Mesenchymal stem cell (in vitro differentiated cells and primary cell): ENCODE data around the gene ZBTB8OS.
A peak's percentile ranks its signal among the peaks of the same experiment; 100 is the strongest.
"Not testable (repeated sequence)": the region's sequence is repeated elsewhere in the genome, so short reads cannot be mapped to it uniquely, and the experiment has no call there.

Source experiments
- DNase-seq: peaks from one replicate; pipeline ENCODE4 v3.0.0-alpha.2; 2013
- H2AFZ ChIP-seq: one replicate; pipeline ENCODE4 v1.6.1; 2013; ENCODE audit warnings: low read depth, mild to moderate bottlenecking, control low read depth, inconsistent platforms, low read length, moderate library complexity
- H2AK5ac ChIP-seq: 2 replicates; pipeline ENCODE4 v1.6.1; 2013; ENCODE audit warnings: low read length, moderate library complexity, mild to moderate bottlenecking, inconsistent platforms; ENCODE audit not compliant: severe bottlenecking
- H2BK120ac ChIP-seq: one replicate; pipeline ENCODE4 v1.6.1; 2013; ENCODE audit warnings: low read depth, mild to moderate bottlenecking, inconsistent platforms, low read length, moderate library complexity
- H2BK12ac ChIP-seq, 2 experiments: one replicate each; pipeline ENCODE4 v1.6.1; 2013; ENCODE audit warnings: inconsistent platforms in 2 of 2, low read length in 2 of 2, mild to moderate bottlenecking in 2 of 2, moderate library complexity in 2 of 2, control low read depth in 1 of 2
- H2BK15ac ChIP-seq: one replicate; pipeline ENCODE4 v1.6.1; 2013; ENCODE audit warnings: mild to moderate bottlenecking, low read depth, inconsistent platforms; ENCODE audit not compliant: poor library complexity, severe bottlenecking
- H2BK5ac ChIP-seq: 2 replicates; pipeline ENCODE4 v1.6.1; 2013; ENCODE audit warnings: low read depth, mild to moderate bottlenecking, low read length, control low read depth, inconsistent platforms; ENCODE audit not compliant: poor library complexity, severe bottlenecking
- H3K14ac ChIP-seq, 2 experiments: one replicate each; pipeline ENCODE4 v1.6.1; 2013; ENCODE audit warnings: inconsistent platforms in 2 of 2, low read length in 2 of 2, control low read depth in 1 of 2, mild to moderate bottlenecking in 1 of 2, moderate library complexity in 1 of 2
- H3K18ac ChIP-seq, 2 experiments: one replicate each; pipeline ENCODE4 v1.6.1; 2013; ENCODE audit warnings: inconsistent platforms in 2 of 2, low read length in 2 of 2, control low read depth in 1 of 2, low read depth in 1 of 2, mild to moderate bottlenecking in 1 of 2
- H3K23ac ChIP-seq, 2 experiments: one replicate each; pipeline ENCODE4 v1.6.1; 2013; ENCODE audit warnings: inconsistent platforms in 2 of 2, low read length in 2 of 2, mild to moderate bottlenecking in 2 of 2, moderate library complexity in 2 of 2, control low read depth in 1 of 2
- H3K27ac ChIP-seq: 2 replicates; pipeline ENCODE4 v1.5.1; 2013; ENCODE audit warnings: mild to moderate bottlenecking, moderate library complexity, low read length, control low read depth, inconsistent platforms; ENCODE audit not compliant: poor library complexity, severe bottlenecking
- H3K27me3 ChIP-seq, 2 experiments: 2 replicates each; pipeline versions ENCODE4 v1.6.1 to v1.7.0; 2013; ENCODE audit warnings: low read length in 2 of 2, mild to moderate bottlenecking in 2 of 2, moderate library complexity in 2 of 2, control low read depth in 1 of 2, inconsistent platforms in 1 of 2; ENCODE audit not compliant: control insufficient read depth in 1 of 2, insufficient read depth in 1 of 2
- H3K36me3 ChIP-seq, 2 experiments: 2 replicates each; pipeline versions ENCODE4 v1.6.1 to v1.7.0; 2013; ENCODE audit warnings: low read length in 2 of 2, control low read depth in 1 of 2, inconsistent platforms in 1 of 2, low read depth in 1 of 2, mild to moderate bottlenecking in 1 of 2; ENCODE audit not compliant: insufficient read depth in 2 of 2, control insufficient read depth in 1 of 2
- H3K4ac ChIP-seq, 2 experiments: one replicate each; pipeline ENCODE4 v1.6.1; 2013; ENCODE audit warnings: inconsistent platforms in 2 of 2, low read length in 2 of 2, mild to moderate bottlenecking in 2 of 2, moderate library complexity in 2 of 2, control low read depth in 1 of 2, low read depth in 1 of 2
- H3K4me1 ChIP-seq: 2 replicates; pipeline ENCODE4 v1.6.1; 2013; ENCODE audit warnings: low read depth, low read length, control low read depth; ENCODE audit not compliant: control insufficient read depth, insufficient read depth
- H3K4me2 ChIP-seq: 2 replicates; pipeline ENCODE4 v1.6.1; 2013; ENCODE audit warnings: low read length, mild to moderate bottlenecking, inconsistent platforms; ENCODE audit not compliant: poor library complexity, severe bottlenecking
- H3K4me3 ChIP-seq, 2 experiments: 2 replicates each; pipeline versions ENCODE4 v1.5.1 to v1.7.0; 2013; ENCODE audit warnings: low read length in 2 of 2, mild to moderate bottlenecking in 2 of 2, control low read depth in 1 of 2, low read depth in 1 of 2; ENCODE audit not compliant: insufficient read depth in 1 of 2
- H3K79me1 ChIP-seq: replicated peaks from 2 replicates; pipeline ENCODE4 v1.6.1; 2013; ENCODE audit warnings: mild to moderate bottlenecking, control low read depth, low read length, inconsistent platforms; ENCODE audit not compliant: poor library complexity, severe bottlenecking
- H3K9ac ChIP-seq: 2 replicates; pipeline ENCODE4 v1.7.0; 2013; ENCODE audit warnings: mild to moderate bottlenecking, low read length, moderate library complexity
- H3K9me3 ChIP-seq: 2 replicates; pipeline ENCODE4 v1.7.0; 2013; ENCODE audit warnings: mild to moderate bottlenecking, low read length; ENCODE audit not compliant: control insufficient read depth
- H4K8ac ChIP-seq: one replicate; pipeline ENCODE4 v1.6.1; 2013; ENCODE audit warnings: inconsistent platforms, mild to moderate bottlenecking, low read length, moderate library complexity
- H4K91ac ChIP-seq: one replicate; pipeline ENCODE4 v1.6.1; 2013; ENCODE audit warnings: mild to moderate bottlenecking, low read length, inconsistent platforms
- WGBS: methylation state at CpG from one replicate; pipeline ENCODE4 v1.1.7; 2013; ENCODE audit warnings: mixed read lengths; 5-methylcytosine and 5-hydroxymethylcytosine counted together

ZBTB8OS gene

DNA sequence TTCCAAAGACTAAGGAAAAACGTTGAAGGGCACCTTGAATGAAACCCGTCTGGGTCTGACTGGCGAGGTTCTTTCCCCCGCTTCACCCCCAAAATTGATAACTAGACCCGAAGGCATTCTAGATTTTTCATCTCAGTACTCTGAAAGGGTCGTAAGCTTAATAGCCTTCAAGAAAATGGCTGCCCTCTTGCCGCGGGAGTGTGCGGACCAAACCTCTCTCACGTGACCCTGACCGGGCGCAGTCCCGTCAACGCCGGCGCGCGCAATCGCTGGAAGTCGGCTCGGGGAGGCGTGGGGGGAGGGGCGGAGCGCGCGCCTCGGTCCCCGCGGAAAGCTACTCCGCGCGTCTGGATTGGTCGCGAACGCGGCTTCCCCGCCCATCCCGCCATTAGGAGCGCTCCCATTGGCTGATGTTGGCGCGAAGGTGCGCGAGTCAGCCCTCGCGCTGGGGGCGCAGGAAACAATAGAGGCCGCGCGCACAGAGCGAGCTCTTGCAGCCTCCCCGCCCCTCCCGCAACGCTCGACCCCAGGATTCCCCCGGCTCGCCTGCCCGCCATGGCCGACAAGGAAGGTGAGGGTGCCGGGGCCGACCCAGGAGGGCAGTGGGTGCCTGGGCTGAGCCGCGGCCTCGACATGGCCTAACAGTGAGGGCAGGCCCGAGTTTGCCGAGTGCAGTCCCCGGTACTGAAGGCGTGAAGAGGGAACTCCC is 556 bp upstream of the ZBTB8OS start, which contains the start of gene RBBP4:
RBBP4 (plus strand) TSS at position 457 of the 709 bp plus-strand sequence; CDS start at position 556, 99 bp downstream.
- Histone ChIP-seq H2AK5ac (peak within 1 kb of the TSS; percentile 99), H2BK120ac (peak within 1 kb of the TSS; percentile 90), H3K4me2 (peak within 1 kb of the TSS; percentile 96), H3K23ac (peak within 1 kb of the TSS in 1 of 2 experiments; percentile 46), H3K4ac (peak within 1 kb of the TSS; percentile 98 to 100), H2BK12ac (peak within 1 kb of the TSS; percentile 55 to 63), H2AFZ (peak within 1 kb of the TSS; percentile 93), H2BK5ac (peak within 1 kb of the TSS; percentile 98), H3K9ac (peak within 1 kb of the TSS; percentile 100), H3K27me3 (no peaks in the 10 kb centered on the region), H3K4me3 (peak within 1 kb of the TSS; percentile 85 to 92), H3K9me3 (no peaks in the 10 kb centered on the region), H3K79me1 (no peaks in the 10 kb centered on the region), H3K36me3 (peaks cover 19 to 38% of the 10 kb centered on the region in 2 experiments), H2BK15ac (peak within 1 kb of the TSS; percentile 93), H3K14ac (peak within 1 kb of the TSS in 1 of 2 experiments; percentile 94), H3K27ac (peak within 1 kb of the TSS; percentile 100), H4K8ac (peak within 1 kb of the TSS; percentile 100), H4K91ac (peak within 1 kb of the TSS; percentile 100), H3K4me1 (peaks cover 12% of the 10 kb centered on the region), H3K18ac (peak within 1 kb of the TSS; percentile 95 to 99)
- under 1% methylated on average over 59 of the region's 67 CpGs for WGBS
- DNase-seq, result peak; percentile 97

DNA sequence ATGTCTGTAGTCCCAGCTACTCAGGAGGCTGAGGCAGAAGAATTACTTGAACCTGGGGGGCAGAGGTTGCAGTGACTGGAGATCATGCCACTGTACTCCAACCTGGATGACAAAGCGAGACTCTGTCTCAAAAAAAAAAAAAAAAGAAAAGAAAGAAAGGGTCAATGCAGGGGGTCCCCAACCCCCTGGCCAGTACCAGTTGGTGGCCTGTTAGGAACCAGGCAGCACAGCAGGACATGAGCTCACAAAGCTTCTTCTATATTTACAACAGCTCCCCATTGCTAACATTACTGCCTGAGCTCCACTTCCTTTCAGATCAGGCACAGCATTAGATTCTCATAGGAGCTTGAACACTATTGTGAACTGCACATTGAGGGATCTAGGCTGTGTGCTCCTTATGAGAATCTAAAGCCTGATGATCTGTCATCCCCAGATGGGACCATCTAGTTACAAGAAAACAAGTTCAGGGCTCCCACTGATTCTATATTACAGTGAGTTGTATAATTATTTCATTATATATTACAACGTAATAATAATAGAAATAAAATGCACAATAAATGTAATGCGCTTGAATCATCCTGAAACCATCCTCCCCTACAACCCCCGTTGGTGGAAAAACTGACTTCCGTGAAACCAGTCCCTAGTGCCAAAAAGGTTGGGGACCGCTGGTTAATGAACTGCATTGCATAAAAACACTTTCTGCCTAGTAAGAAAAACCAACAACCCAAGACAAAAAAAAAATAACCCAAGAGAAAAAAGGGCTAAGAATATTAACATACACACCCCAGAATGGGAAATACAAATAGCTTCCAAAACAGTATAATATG is 2.8 kb downstream of the ZBTB8OS start:
- Histone ChIP-seq H2BK15ac (no peak overlapping the region), H3K14ac (no peak overlapping the region), H3K9ac (peak overlapping the region; percentile 30), H3K4me3 (no peak overlapping the region), H2AK5ac (no peak overlapping the region), H3K23ac (no peak overlapping the region), H2BK12ac (no peak overlapping the region), H3K27me3 (no peaks in the 10 kb centered on the region), H2BK120ac (no peak overlapping the region), H4K8ac (no peak overlapping the region), H3K4me1 (peaks cover 5% of the 10 kb centered on the region), H2BK5ac (no peak overlapping the region), H3K9me3 (no peaks in the 10 kb centered on the region), H3K18ac (no peak overlapping the region), H3K36me3 (peaks cover 6 to 13% of the 10 kb centered on the region in 2 experiments), H3K4ac (no peak overlapping the region), H2AFZ (no peak overlapping the region), H3K79me1 (peaks cover 1% of the 10 kb centered on the region), H3K27ac (no peak overlapping the region), H3K4me2 (no peak overlapping the region), H4K91ac (no peak overlapping the region)
- 96% methylated on average over 6 of the region's 6 CpGs for WGBS
- DNase-seq, result no peak

DNA sequence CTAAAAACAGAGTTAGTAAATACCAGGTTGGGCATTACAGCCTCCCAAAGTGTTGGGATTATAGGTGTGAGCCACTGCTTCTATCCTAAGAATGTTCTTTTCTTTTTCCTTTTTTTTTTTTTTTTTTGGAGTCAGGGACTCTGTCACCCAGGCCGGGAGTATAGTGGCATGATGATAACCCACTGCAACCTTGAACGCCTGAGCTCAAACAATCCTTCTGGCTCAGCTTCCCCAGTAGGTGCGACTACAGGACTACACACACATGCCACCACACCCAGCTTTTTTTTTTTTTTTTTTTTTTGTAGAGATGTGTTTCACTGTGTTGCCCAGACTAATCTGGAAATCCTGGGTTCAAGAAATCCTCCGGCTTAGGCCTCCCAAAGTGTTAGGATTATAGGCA is 5.9 kb downstream of the ZBTB8OS start:
- Histone ChIP-seq H3K18ac (no peak overlapping the region), H2BK5ac (no peak overlapping the region), H3K27ac (no peak overlapping the region), H3K23ac (no peak overlapping the region), H3K4ac (no peak overlapping the region), H3K4me2 (no peak overlapping the region), H2BK12ac (no peak overlapping the region), H3K79me1 (peaks cover 4% of the 10 kb centered on the region), H2BK120ac (no peak overlapping the region), H3K4me1 (peaks cover 5% of the 10 kb centered on the region), H4K91ac (no peak overlapping the region), H3K9me3 (no peaks in the 10 kb centered on the region), H2BK15ac (no peak overlapping the region), H3K9ac (no peak overlapping the region), H3K14ac (no peak overlapping the region), H3K27me3 (no peaks in the 10 kb centered on the region), H3K4me3 (no peak overlapping the region), H3K36me3 (peaks cover 3 to 13% of the 10 kb centered on the region in 2 experiments), H4K8ac (no peak overlapping the region), H2AK5ac (no peak overlapping the region), H2AFZ (no peak overlapping the region)
- WGBS, result no CpG with 5 or more reads among the region's 4 CpGs
- no peak for DNase-seq

DNA sequence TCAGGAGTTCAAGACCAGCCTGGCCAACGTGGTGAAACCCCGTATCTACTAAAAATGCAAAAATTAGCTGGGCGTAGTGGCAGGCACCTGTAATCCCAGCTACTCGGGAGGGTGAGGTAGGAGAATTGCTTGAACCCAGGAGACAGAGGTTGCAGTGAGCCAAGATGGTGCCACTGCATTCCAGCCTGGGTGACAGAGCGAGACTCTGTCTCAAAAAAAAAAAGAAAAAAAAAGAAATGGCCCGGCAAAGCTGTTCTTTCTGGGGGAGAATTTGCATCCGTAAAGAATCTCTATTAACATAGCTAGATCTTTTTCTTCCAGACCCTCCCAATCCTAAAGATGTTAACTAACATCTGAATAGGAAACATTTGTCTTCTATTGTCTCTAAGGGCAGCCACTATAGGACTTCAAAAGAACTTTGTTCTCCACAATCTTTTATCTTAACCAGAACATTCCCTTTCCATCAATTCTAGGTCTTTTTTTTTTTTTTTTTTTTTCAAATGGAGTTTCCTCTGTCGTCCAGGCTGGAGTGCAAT is 8.0 kb downstream of the ZBTB8OS start:
- not testable (repeated sequence) for DNase-seq, H2BK5ac ChIP-seq, H3K27ac ChIP-seq, H3K9ac ChIP-seq, H2AFZ ChIP-seq, H3K23ac ChIP-seq, H3K4me3 ChIP-seq, H3K14ac ChIP-seq, H3K18ac ChIP-seq, H2BK15ac ChIP-seq, H2AK5ac ChIP-seq, H3K4me1 ChIP-seq, H2BK120ac ChIP-seq, H3K4me2 ChIP-seq, H3K79me1 ChIP-seq, H4K91ac ChIP-seq, H3K9me3 ChIP-seq, H3K4ac ChIP-seq, H2BK12ac ChIP-seq, H3K27me3 ChIP-seq, H4K8ac ChIP-seq
- peaks cover 3 to 16% of the 10 kb centered on the region in 2 experiments for H3K36me3 ChIP-seq
- 73% methylated on average over 8 of the region's 8 CpGs for WGBS
